Activated CD8-positive, alpha-beta T cell treated with anti-CD3 and anti-CD28 coated beads for 36 hours (primary cell): Measurements from ENCODE around the gene DFFB. TPM values are rescaled to one million over a fixed set of nuclear protein-coding genes. Genes with fewer than 3 reads are reported as not detected.

Experiments used
- ATAC-seq: fragments of 200-7000 bp; cut with Tn5 transposase; one replicate; pipeline ENCODE4 v1.10.0; 2021; ENCODE audit warnings: mild to moderate bottlenecking, moderate library complexity
- CTCF ChIA-PET: fragments of 350-600 bp; sonication (Branson Sonifier 250); formaldehyde crosslinking; loops from one replicate; lab custom pipeline; 2021; ENCODE audit warnings: antibody characterized with exemption; lab: Charles Lee
- POLR2A ChIA-PET: fragments of 350-600 bp; sonication (Branson Sonifier 250); formaldehyde crosslinking; loops from one replicate; lab custom pipeline; 2021; ENCODE audit warnings: antibody characterized with exemption; lab: Charles Lee
- DNase-seq: peaks from one replicate; pipeline ENCODE4 v3.0.0-alpha.2; 2020
- H3K27ac Mint-ChIP-seq: one replicate; pipeline ENCODE4 v1.8.0; 2021; ENCODE audit warnings: mild to moderate bottlenecking, mixed read lengths
- H3K27me3 Mint-ChIP-seq: one replicate; pipeline ENCODE4 v1.8.0; 2021; ENCODE audit warnings: mixed read lengths
- H3K36me3 Mint-ChIP-seq: one replicate; pipeline ENCODE4 v1.8.0; 2021; ENCODE audit warnings: low read depth, mixed read lengths
- H3K4me1 Mint-ChIP-seq: one replicate; pipeline ENCODE4 v1.8.0; 2021; ENCODE audit warnings: low read depth, mixed read lengths
- H3K4me3 Mint-ChIP-seq: one replicate; pipeline ENCODE4 v1.8.0; 2021; ENCODE audit warnings: mild to moderate bottlenecking, moderate library complexity, mixed read lengths
- H3K9me3 Mint-ChIP-seq: one replicate; pipeline ENCODE4 v1.8.0; 2021; ENCODE audit warnings: mixed read lengths
- CTCF ChIP-seq: fragments of 200-600 bp; IDR thresholded peaks from one replicate; pipeline ENCODE4 v1.8.0; 2022; ENCODE audit warnings: antibody characterized with exemption, mild to moderate bottlenecking
- intact Hi-C: fragments of 100-400 bp; cut with micrococcal nuclease; formaldehyde crosslinking; loops from one replicate; pipeline ENCODE4 v1.10.0; 2022
- total RNA-seq, 2 experiments: library from RNA; stranded (reverse); gene quantifications; one replicate each; pipeline ENCODE4 v1.2.3, GENCODE V29; 2021

DFFB gene
- total RNA-seq, 2 experiments from 2014 or later = 9.3 to 9.7 TPM

DNA sequence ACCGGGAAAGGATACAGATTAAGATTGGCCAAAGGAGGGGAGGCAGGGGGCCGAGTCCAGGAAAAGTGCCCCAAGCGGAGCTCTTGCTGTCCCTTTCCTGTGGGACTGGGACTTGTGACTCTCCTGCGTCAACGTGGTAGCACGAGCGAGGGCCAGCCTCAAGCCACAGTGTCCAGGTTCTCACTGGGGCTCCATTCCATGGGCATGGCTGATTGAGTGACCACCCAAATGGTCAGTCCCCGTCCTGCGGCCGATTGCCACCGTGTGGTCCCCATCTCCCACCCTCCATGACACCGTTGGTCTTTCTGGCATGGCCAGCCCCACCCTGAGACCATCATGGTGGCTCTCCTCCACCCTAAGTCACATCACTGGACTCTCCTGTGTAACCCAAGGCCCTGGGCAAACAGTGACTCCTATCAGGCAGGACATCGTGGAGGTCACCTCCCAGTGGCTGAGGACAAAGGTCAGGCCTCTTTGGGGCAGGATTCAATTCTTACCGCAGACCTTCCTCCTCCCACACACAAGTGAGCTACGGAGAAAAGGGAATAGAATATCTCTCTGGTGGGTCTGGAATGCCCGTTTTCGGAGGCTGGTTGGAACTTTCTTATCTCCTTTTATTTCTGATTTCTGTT, 51.7 kb downstream of the DFFB start:
- Mint-ChIP-seq H3K4me3 (no peak overlapping the region), H3K27me3 (no peaks in the 10 kb centered on the region), H3K27ac (no peak overlapping the region), H3K9me3 (no peaks in the 10 kb centered on the region), H3K36me3 (no peaks in the 10 kb centered on the region), H3K4me1 (peaks cover 4% of the 10 kb centered on the region)
- ChIA-PET CTCF (no interaction called here), POLR2A (no interaction called here)
- no peak for DNase-seq
- intact Hi-C loops = no loop called here
- ATAC-seq = no peak
- TF ChIP-seq CTCF = no peak

GRCh38 chr1:3909615-3910014, 52.3 kb downstream of the DFFB start:
- H3K27me3 Mint-ChIP-seq = no peaks in the 10 kb centered on the region
- no peak for TF ChIP-seq CTCF
- no peak for ATAC-seq
- H3K27ac Mint-ChIP-seq = no peak overlapping the region
- ChIA-PET CTCF (no interaction called here), POLR2A (no interaction called here)
- no peaks in the 10 kb centered on the region for H3K9me3 Mint-ChIP-seq
- no peaks in the 10 kb centered on the region for H3K36me3 Mint-ChIP-seq
- intact Hi-C loops = no loop called here
- no peak overlapping the region for H3K4me3 Mint-ChIP-seq
- H3K4me1 Mint-ChIP-seq = peaks cover 4% of the 10 kb centered on the region
- DNase-seq = no peak

DNA sequence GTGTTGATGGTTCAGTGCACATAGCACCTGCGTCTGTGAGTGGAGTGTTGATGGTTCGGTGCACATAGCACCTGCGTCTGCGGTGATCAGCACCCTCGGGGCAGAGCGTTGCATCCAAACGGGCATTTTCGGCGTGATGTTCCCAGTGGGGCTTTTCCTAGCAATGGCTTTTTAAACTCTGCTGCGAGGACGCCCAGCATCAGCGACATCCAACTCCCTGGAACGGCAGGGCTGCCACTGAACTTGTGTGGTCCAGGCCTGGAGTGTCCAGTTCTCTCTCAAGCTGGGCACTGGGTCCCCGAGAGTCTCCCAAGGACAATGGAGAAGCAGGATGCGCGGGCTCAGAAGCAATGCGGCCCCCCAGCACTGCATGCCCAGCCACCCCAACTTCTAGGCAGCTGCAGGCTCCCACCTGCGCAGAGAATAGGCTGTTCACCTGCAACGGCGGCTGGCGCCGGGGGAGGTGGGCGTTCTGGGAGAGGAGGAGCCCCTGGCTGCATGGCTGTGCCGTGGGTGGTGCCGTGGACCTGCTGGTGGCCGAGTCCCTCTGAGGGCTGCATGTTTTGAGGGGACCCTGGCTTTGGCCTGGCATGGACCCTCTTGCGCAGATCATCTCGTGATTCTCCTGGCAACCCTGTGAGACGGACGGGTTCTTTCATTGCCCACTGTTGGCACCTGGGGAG, 52.9 kb downstream of the DFFB start:
- ATAC-seq = no peak
- ChIA-PET POLR2A (interaction anchor here (0.6 kb wide), 1 partner anchor 71 kb away, joined by 3 read pairs; no protein-coding TSS in a partner anchor), CTCF (no interaction called here)
- DNase-seq = no peak
- no peak for TF ChIP-seq CTCF
- Mint-ChIP-seq H3K27ac (no peak overlapping the region), H3K9me3 (no peaks in the 10 kb centered on the region), H3K4me1 (peaks cover 4% of the 10 kb centered on the region), H3K27me3 (no peaks in the 10 kb centered on the region), H3K36me3 (no peaks in the 10 kb centered on the region), H3K4me3 (no peak overlapping the region)
- intact Hi-C loops = no loop called here

DNA sequence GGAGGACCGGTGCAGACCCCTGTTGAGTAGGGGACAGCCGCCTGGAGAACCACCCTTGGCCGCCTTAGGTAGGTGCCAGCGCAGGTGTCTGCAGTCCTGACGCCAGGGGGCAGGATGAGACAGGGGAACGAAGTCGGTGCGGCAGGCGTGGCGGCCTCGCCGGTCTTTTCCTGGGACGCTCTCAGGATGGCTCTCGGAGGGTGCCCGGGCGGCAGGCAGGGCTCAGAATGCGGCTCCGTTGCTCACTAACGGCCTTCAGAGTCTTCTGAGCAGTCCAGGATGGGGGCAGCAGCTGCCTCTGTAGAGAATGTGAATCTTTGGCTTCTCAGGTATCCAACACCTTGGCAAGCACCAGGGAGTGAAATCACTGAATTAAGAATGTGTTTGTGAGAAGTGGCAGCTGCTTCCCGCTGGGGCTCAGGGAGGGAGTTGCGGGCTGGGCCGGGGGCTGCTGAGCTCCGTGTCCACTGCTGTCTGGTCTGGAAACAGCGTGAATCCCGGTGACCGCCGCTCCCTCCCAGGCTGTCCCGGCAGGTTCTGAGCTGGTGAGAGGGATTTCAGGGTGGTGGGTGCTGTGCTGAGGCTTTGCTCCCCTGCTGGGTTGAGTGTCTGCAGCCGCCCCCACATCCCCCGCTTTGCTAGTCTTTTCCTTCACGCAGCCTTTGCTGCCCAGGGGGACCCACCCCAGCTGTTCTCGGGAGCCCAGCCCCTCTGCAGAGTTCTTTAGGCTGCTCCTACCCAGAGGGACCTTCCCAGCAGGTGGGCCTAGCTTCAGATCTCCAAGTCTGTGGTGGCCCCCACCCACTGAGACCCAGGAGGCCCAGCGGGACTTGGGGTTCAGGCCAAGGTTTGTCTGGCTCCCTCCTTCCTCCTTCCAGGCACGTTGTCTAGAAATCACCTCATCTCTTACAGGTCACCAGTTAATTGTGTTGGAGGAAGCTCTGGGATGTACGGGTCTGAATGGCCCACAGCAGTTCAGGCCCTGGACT, 53.9 kb downstream of the DFFB start:
- ATAC-seq (peak; percentile 86), DNase-seq (peak; percentile 83)
- Mint-ChIP-seq H3K36me3 (no peaks in the 10 kb centered on the region), H3K9me3 (no peaks in the 10 kb centered on the region), H3K27me3 (no peaks in the 10 kb centered on the region), H3K4me1 (peaks cover 4% of the 10 kb centered on the region), H3K27ac (no peak overlapping the region), H3K4me3 (no peak overlapping the region)
- intact Hi-C loops = no loop called here
- POLR2A ChIA-PET = interaction anchor here (0.6 to 1.9 kb wide), 2 partner anchors 11 to 70 kb away, joined by 3 to 4 read pairs; partner anchors contain the start of gene C1orf174
- TF ChIP-seq CTCF = peak; percentile 88
- CTCF ChIA-PET = interaction anchor here (0.7 to 1.5 kb wide), 5 partner anchors 8 to 673 kb away, joined by 3 to 5 read pairs (median 3); no protein-coding TSS in a partner anchor
